Brain microvascular endothelial cell (primary cell): Measurements from ENCODE around the gene PRMT7.

ENCODE experiments used
- DNase-seq: peaks from one replicate; pipeline ENCODE4 v3.0.0-alpha.2; 2020
- H3K27ac ChIP-seq: fragments of 250-450 bp; sonication (Bioruptor Pico); 2 replicates; pipeline ENCODE4 v1.5.1; 2020; ENCODE audit warnings: mild to moderate bottlenecking, moderate library complexity
- H3K27me3 ChIP-seq: fragments of 250-450 bp; sonication (Bioruptor Pico); replicated peaks from 2 replicates; pipeline ENCODE4 v1.5.1; 2020; ENCODE audit warnings: mild to moderate bottlenecking
- H3K36me3 ChIP-seq: fragments of 250-450 bp; sonication (Bioruptor Pico); replicated peaks from 2 replicates; pipeline ENCODE4 v1.5.1; 2020; ENCODE audit warnings: mild to moderate bottlenecking
- H3K4me3 ChIP-seq: 2 replicates; pipeline ENCODE4 v1.5.1; 2011; ENCODE audit warnings: low read depth, mild to moderate bottlenecking, control low read depth, low read length, moderate library complexity
- in situ Hi-C: cut with HindIII; loops from 2 replicates; pipeline ENCODE4 v1.10.0; 2017; ENCODE audit warnings: low sequenced_read_pairs, low pct_ligation_motif_present
- TF ChIP-seq, protein P1 (sequence below): IDR thresholded peaks from 2 replicates; pipeline ENCODE4 v1.5.1; 2011; ENCODE audit warnings: low read depth, mild to moderate bottlenecking, moderate library complexity, low read length, control low read depth, inconsistent platforms; ENCODE audit errors: missing control alignments

Gene PRMT7

DNA sequence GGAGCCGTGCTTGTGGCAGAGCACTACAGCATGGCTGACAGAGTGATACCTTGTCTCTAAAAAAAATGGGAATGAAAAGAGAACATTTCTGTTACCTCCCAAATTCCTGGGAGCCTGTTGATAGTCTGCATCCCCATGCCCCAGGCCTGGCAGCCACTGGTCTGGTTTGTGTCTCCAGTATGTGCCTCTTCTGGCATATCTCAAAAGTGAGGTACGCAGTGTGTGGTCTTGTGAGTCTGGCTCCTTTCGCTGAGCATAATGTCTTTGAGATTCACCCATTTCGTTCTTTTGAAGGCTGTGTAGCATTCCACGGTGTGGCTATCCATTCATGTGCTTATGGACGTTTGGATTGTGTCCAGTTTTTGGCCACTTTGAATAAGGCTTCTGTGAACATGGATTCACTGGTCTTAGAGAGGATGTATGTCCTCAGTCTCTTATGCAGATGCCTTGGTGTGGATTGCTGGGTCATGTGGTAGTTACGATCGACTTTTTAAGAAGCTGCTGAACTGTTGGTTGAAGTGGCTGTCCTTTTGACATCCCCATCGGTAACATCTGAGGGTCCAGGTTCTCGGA, 39.1 kb downstream of the PRMT7 start:
- H3K36me3 ChIP-seq: peaks cover 24% of the 10 kb centered on the region
- TF ChIP-seq, protein P1, sequence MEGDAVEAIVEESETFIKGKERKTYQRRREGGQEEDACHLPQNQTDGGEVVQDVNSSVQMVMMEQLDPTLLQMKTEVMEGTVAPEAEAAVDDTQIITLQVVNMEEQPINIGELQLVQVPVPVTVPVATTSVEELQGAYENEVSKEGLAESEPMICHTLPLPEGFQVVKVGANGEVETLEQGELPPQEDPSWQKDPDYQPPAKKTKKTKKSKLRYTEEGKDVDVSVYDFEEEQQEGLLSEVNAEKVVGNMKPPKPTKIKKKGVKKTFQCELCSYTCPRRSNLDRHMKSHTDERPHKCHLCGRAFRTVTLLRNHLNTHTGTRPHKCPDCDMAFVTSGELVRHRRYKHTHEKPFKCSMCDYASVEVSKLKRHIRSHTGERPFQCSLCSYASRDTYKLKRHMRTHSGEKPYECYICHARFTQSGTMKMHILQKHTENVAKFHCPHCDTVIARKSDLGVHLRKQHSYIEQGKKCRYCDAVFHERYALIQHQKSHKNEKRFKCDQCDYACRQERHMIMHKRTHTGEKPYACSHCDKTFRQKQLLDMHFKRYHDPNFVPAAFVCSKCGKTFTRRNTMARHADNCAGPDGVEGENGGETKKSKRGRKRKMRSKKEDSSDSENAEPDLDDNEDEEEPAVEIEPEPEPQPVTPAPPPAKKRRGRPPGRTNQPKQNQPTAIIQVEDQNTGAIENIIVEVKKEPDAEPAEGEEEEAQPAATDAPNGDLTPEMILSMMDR: no peak

GRCh38 chr16:68350813-68351350, 40.1 kb downstream of the PRMT7 start:
- Histone ChIP-seq H3K4me3 (no peak overlapping the region), H3K27ac (no peak overlapping the region), H3K36me3 (peaks cover 28% of the 10 kb centered on the region), H3K27me3 (no peaks in the 10 kb centered on the region)
- DNase-seq: no peak
- in situ Hi-C loops: no loop called here
- TF ChIP-seq, protein P1: no peak

More for the DNA sequence above, 39.1 kb downstream of the PRMT7 start:
- no peak for DNase-seq
- no peak overlapping the region for H3K27ac ChIP-seq
- no peak overlapping the region for H3K4me3 ChIP-seq
- H3K27me3 ChIP-seq: no peaks in the 10 kb centered on the region
- in situ Hi-C loops: no loop called here

GRCh38 chr16:68351463-68351862, 40.6 kb downstream of the PRMT7 start:
- in situ Hi-C loops: no loop called here
- no peaks in the 10 kb centered on the region for H3K27me3 ChIP-seq
- H3K27ac ChIP-seq: no peak overlapping the region
- TF ChIP-seq, protein P1: no peak
- DNase-seq: no peak
- peaks cover 31% of the 10 kb centered on the region for H3K36me3 ChIP-seq
- no peak overlapping the region for H3K4me3 ChIP-seq

DNA sequence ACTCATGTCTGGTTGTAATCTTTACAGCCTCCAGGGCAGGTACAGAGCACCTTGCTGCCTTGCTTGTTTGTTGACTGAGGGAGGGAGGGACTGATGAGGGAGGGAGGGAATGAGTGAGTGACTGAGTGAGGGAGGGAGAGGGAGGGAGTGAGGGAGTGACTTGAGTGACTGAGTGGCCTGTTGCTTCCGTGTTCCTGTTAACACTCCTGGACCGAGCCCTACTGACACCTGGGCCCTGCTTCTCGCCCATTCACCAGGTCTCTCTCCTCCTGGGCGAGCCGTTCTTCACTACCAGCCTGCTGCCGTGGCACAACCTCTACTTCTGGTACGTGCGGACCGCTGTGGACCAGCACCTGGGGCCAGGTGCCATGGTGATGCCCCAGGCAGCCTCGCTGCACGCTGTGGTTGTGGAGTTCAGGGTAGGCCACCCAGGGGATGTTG, 41.2 kb downstream of the PRMT7 start:
- Histone ChIP-seq H3K4me3 (no peak overlapping the region), H3K36me3 (peaks cover 30% of the 10 kb centered on the region), H3K27ac (no peak overlapping the region), H3K27me3 (no peaks in the 10 kb centered on the region)
- TF ChIP-seq, protein P1: no peak
- in situ Hi-C loops: no loop called here
- no peak for DNase-seq

- peaks cover 35% of the 10 kb centered on the region for H3K36me3 ChIP-seq
Measured at GRCh38 chr16:68353366-68353765, 42.5 kb downstream of the PRMT7 start.

More at GRCh38 chr16:68353366-68353765, 42.5 kb downstream of the PRMT7 start:
- no peak overlapping the region for H3K27ac ChIP-seq
- no peaks in the 10 kb centered on the region for H3K27me3 ChIP-seq
- H3K4me3 ChIP-seq: no peak overlapping the region
- no peak for DNase-seq
- in situ Hi-C loops: no loop called here
- TF ChIP-seq, protein P1: no peak
